DOHH2 (cell line): ENCODE results near the gene KYAT1.

Experiments used
- CTCF ChIP-seq: fragments of 200-600 bp; sonication (generic); IDR thresholded peaks from one replicate; pipeline ENCODE4 v1.5.1; 2014; ENCODE audit warnings: antibody characterized with exemption, mild to moderate bottlenecking, low read depth, low read length; ENCODE audit not compliant: poor library complexity, severe bottlenecking
- EZH2phosphoT487 ChIP-seq: fragments of 200-600 bp; sonication (generic); IDR thresholded peaks from 2 replicates; pipeline ENCODE4 v1.6.1; 2017; ENCODE audit warnings: borderline replicate concordance, mild to moderate bottlenecking, antibody characterized with exemption, low read length, moderate library complexity, mixed read lengths

- TF ChIP-seq CTCF (no peak), EZH2phosphoT487 (no peak)
Measured at GRCh38 chr9:128785427-128785826, 96.3 kb downstream of the KYAT1 start.
